Ovary (tissue), 3 donors: ENCODE data around the gene EPC2.

ENCODE experiments used
- CTCF ChIP-seq, 3 donors: fragments of 450-650 bp in 2 of 3; fragments of 200-600 bp in 1 of 3; IDR thresholded peaks; one replicate each; pipeline versions ENCODE4 v1.5.1 to v1.8.0; 2016 to 2022; ENCODE audit warnings: antibody characterized with exemption in 3 of 3, mild to moderate bottlenecking in 1 of 3
- POLR2A ChIP-seq: fragments of 450-650 bp; IDR thresholded peaks from one replicate; pipeline ENCODE4 v1.6.1; 2017; ENCODE audit warnings: antibody characterized with exemption, mild to moderate bottlenecking, moderate library complexity
- donor health status: DM: no; HTN: no; CAD: no.

GRCh38 chr2:148634749-148635148 lies 9.8 kb upstream of the EPC2 start:
- TF ChIP-seq CTCF (IDR thresholded peaks at IDR 0.05) (no peak), POLR2A (no peak)
